GM13977 (cell line): ENCODE measurements around the gene OR56A3.

Experiments used
- DNase-seq: peaks from one replicate; pipeline ENCODE4 v3.0.0; 2012; ENCODE audit warnings: low spot score
- CTCF ChIP-seq: IDR thresholded peaks from 2 replicates; pipeline ENCODE4 v1.5.1; 2012; ENCODE audit warnings: mild to moderate bottlenecking, control low read depth; ENCODE audit not compliant: insufficient read depth; ENCODE audit errors: extremely low read depth, missing control alignments
- in situ Hi-C: fragments of 300-500 bp; cut with MboI; formaldehyde crosslinking; loops from one replicate; pipeline ENCODE4 v1.12.0; 2022; ENCODE audit warnings: low sequenced_read_pairs, low pct_unique_long_range_greater_than_20kb, mixed read lengths, inconsistent platforms; ENCODE audit not compliant: unreplicated experiment

The OR56A3 gene

DNA sequence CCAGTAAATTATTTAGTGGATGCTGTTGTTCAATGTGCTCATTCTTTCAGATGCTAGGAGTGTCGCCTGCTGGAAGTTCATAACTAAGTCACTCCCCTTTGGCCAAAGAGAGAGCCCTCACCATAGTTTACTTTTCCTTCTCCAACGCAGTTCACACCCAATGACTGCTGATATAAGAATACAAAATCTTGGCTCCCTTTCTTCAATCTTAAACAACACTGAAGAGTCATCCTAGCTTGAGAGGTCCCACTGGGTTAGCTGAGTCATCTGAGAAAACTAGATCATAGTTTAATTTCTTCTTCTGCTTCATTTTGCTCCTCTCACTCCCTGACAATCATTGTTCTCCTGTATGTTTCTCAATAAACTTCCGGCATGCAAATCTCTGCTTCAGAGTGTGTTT is 50.1 kb downstream of the OR56A3 start:
- in situ Hi-C loops, result no loop called here
- no peak for TF ChIP-seq CTCF
- DNase-seq, result no peak

GRCh38 chr11:5992604-5993251 is 50.7 kb downstream of the OR56A3 start:
- in situ Hi-C loops, result no loop called here
- peak; percentile 60 for TF ChIP-seq CTCF
- peak; percentile 43 for DNase-seq

DNA sequence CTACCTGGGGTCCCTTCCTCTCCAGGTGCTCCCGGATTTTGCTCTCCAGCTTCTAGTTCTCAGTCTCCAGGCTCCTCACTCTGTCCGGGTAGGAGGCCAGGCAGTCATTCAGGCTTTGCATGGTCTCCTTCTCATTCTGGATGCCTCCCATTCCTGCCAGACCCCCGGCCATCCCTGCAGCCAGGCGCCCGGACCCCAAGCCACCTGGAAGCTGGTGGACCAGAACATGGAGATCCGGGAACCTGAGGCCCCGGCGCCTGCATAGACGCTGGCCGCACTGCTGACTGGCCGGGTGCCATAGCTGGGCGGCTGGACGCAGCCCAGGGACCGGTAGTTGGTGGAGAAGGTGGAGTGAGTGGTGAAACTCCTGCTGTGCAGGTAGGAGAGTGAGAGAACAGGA is 52.7 kb downstream of the OR56A3 start:
- in situ Hi-C loops, result no loop called here
- no peak for TF ChIP-seq CTCF
- no peak for DNase-seq
